ENCODE data around the gene CENPB.
A peak's percentile ranks its signal among the peaks of the same experiment; 100 is the strongest.
"Not testable (repeated sequence)": the region's sequence is repeated elsewhere in the genome, so short reads cannot be mapped to it uniquely, and the experiment has no call there.

CENPB gene

GRCh38 chr20:3811467-3812258 lies 25.1 kb upstream of the CENPB start:
- DNase-seq: peak; percentile 74

- no peak for DNase-seq
Measured at GRCh38 chr20:3808544-3808943, 22.0 kb upstream of the CENPB start.

- no peak for DNase-seq
Measured at GRCh38 chr20:3804781-3805180, 18.2 kb upstream of the CENPB start.

DNA sequence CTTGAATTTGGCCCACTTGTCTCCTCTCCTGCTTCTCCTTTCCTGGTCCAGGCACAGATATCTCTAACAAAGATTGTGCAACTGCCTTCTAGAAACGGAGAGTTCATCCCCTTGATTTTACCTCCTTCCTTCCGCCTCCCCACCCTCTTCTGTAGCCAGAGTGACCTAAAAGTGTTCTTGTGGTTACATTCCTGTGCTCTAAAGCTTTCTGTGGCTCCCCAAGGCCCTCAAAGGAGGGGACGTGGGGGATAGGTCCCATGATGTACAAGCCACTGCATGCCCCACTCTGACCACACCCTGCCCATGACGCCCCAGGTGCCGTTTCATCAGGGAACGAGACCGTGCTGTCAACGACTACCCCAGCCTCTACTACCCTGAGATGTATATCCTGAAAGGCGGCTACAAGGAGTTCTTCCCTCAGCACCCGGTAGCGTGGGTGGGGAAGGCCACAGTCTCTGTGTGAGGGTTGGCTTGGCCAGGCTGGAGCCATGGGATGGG lies 17.8 kb upstream of the CENPB start:
- no peak for DNase-seq

- DNase-seq: no peak
Measured at GRCh38 chr20:3803854-3804253, 17.3 kb upstream of the CENPB start.

DNA sequence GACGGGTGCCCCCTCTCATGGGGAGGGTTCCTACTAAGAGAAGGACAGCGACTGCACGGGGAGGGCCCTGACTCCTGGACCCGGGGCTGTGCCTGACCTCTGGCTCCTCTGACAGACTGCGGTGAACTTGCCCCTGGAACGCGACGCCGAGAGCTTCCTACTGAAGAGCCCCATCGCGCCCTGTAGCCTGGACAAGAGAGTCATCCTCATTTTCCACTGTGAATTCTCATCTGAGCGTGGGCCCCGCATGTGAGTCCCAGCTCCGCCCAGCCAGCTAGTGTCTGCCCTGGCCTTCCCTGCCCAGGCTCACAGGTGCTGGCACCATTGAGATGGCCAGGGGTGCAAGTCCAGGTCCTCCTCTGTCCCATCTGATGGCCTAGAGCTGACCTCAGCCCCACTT lies 16.7 kb upstream of the CENPB start:
- DNase-seq: no peak

DNA sequence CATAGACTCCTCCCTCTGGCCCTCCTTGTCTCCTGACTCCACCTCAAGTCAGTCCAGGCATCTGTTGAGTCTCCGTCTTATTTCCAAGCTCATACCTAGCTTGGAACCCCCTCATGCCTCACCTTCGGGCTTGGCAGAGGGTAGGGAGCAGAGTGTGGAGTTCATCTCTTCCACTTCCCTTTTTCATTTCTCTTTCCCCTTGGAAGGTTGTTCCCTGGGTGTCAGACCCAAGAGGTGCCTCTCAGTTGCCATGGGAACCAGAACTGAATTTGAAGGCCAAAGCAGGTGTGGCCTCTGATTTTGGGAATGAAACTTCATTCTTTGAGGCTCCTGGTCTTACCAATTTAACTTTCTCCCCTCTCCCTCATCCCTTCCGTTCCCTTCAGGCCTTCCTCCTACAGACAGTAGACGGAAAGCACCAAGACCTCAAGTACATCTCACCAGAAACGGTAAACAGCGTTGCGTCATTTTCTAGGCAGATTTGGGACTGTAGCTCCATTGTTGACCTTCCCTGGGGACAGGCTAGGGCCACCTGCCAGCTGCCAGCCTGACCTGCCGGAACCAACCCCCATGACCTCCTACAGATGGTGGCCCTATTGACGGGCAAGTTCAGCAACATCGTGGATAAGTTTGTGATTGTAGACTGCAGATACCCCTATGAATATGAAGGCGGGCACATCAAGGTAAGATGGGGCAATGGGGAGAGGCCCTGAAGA lies 16.1 kb upstream of the CENPB start:
- no peak for DNase-seq

DNA sequence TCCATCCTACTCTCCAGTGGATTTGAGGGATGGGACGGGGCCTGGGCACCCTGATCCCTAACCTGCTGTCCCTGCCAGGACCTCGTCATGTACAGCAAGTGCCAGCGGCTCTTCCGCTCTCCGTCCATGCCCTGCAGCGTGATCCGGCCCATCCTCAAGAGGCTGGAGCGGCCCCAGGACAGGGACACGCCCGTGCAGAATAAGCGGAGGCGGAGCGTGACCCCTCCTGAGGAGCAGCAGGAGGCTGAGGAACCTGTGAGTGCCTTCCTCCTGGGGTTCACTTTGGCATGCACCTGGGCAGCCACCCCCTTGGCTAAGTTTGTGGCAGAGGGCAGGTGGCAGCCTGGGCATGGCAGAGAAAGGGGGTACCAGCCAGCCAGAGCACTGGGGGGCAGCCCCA lies 15.3 kb upstream of the CENPB start:
- DNase-seq: no peak

- no peak for DNase-seq
Measured at GRCh38 chr20:3801299-3801698, 14.8 kb upstream of the CENPB start.

DNA sequence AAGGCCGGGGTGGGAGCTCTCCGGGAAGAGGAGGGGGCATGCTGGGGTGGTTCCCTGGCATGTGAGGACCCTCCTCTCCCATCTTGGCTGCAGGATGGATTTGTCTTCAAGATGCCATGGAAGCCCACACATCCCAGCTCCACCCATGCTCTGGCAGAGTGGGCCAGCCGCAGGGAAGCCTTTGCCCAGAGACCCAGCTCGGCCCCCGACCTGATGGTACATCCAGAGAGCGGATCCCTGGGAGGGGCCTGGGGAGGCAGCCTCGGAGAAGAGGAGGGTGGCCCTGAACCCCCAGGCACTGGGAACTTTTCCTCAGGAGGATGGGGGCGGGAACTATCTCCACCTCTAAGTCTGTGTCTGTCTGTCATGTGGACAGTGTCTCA lies 14.3 kb upstream of the CENPB start:
- no peak for DNase-seq

GRCh38 chr20:3800256-3800877 lies 13.8 kb upstream of the CENPB start:
- DNase-seq: no peak

DNA sequence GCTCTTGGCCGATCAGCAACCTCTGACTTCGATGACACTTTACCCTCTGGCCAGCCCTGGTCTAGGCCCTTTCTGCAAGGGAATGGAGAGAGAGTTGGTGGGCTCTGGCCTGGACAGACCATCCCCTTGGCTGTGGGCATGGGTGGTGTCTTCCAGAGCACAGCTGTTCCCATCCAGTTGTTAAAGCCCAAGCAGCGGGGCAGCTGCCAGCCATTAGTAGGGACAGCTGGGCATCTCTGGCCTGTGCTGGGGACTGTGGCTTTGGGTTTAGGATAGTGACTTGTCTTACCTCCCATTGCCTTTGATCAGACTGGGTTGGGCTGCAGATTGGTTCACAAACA lies 12.3 kb upstream of the CENPB start:
- DNase-seq: no peak

GRCh38 chr20:3798373-3798768 lies 11.8 kb upstream of the CENPB start:
- no peak for DNase-seq

DNA sequence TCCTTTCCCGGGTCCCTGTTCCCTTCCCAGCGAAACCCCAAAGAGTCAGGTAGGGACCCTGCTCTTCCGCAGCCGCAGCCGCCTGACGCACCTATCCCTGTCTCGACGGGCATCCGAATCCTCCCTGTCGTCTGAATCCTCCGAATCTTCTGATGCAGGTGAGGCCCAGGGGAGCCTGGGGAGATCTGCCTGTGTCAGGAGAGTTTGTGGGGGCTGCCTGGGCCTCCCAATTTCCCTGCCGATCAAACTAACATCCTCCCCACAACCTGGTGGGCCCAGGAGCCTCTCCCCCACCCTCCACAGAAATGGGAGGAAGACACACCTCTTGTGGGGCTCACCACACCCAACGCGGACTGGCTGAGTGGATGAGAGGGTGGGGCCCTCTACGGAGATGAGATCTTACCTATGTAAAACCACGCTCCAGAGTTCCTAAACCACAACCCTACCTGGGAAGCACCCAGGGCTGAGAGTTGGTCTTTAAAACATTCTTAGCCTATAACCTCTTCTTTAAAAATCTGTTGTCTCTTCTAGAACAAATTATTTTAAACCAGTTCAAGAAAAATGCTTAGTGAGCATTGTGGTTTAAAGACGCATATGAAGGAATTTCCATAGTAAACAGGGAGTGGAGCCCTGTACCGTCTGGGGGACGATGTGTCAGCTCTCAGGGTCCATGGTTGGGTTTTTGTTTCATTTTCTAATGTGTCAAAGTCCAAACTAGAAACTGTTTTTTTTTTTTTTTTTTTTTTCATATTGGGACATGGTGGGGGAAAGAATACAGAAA lies 11.2 kb upstream of the CENPB start:
- DNase-seq: no peak

GRCh38 chr20:3797226-3797545 lies 10.6 kb upstream of the CENPB start:
- DNase-seq: no peak

DNA sequence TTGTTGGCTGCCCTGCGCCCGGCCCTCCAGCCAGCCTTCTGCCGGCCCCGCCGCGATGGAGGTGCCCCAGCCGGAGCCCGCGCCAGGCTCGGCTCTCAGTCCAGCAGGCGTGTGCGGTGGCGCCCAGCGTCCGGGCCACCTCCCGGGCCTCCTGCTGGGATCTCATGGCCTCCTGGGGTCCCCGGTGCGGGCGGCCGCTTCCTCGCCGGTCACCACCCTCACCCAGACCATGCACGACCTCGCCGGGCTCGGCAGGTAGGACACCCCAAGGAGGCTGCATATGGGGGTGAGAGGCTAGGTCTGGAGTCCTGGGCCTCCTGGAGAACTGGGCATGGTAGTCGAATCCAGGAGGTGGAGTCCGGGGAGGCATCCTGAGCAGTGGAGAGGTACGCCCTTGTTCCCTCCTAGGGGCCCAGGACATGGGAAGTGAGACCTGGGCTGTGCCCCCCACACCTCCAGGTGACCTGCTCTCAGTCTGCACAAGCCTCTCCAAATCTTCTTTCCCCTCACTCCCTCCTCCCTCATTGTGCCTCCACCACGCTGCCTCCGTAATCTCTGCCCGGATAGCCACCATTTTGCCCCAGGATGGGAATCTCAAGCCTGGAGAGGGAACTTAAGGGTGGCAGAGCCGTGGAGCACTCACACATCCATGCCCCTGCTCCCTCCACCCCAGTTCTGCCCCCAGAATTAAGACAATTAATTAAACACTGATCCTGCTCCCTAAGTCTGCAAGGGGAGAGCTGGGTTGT lies 10.1 kb upstream of the CENPB start:
- DNase-seq: no peak

- peak; percentile 70 for DNase-seq
Measured at GRCh38 chr20:3795511-3796468, 9.2 kb upstream of the CENPB start, which contains the start of gene CDC25B. Gene CDC25B (plus strand): TSS chr20:3796310. CDS start chr20:3796532, 222 bp downstream.

DNA sequence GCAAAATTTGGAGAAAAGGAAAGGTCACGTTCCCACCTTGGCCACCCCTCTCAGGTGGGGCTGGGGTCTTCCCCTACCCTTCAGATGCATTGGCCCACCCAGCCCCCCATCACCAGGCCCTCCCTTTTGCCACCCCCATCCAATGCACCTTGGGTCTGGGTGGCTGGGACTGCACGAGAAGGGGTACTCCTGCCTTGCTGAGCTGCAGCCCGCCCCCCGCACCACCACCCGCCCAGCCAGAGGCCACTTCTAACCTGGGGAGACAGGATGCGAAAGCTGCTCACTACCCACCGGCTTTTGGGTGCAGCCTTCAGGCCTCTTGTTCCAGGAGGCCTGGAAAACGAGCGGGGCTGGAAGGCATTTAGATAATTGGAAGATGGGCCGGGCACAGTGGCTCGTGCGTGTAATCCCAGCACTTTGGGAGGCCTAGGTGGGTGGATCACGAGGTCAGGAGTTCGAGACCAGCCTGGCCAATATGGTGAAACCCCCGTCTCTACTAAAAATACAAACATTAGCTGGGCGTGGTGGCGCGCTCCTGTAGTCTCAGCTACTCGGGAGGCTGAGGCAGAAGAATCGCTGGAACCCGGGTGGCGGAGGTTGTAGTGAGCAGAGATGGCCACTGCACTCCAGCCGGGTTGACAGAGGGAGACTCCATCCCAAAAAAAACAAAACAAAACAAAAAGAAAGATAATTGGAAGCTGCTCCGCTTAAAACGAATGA lies 8.3 kb upstream of the CENPB start:
- no peak for DNase-seq

GRCh38 chr20:3794168-3794567 lies 7.6 kb upstream of the CENPB start:
- not testable (repeated sequence) for DNase-seq

- DNase-seq: not testable (repeated sequence)
Measured at GRCh38 chr20:3789201-3789600, 2.7 kb upstream of the CENPB start.

Data from GDM1 (cell line).